Fibroblast of lung (primary cell): ENCODE results near the gene SNPH. TPM values are rescaled to one million over a fixed set of nuclear protein-coding genes. Genes with fewer than 3 reads are reported as not detected.

ENCODE experiments used
- DNase-seq, 2 donors: peaks; one replicate each; pipeline versions ENCODE4 v3.0.0 to v3.0.0-alpha.2; 2010; ENCODE audit warnings: low read depth in 2 of 2
- H2AFZ ChIP-seq: 2 replicates; pipeline ENCODE4 v1.5.1; 2012; ENCODE audit warnings: low read length, control low read depth, inconsistent platforms
- H3K27ac ChIP-seq: 2 replicates; pipeline ENCODE4 v1.5.1; 2011; ENCODE audit warnings: low read length, control low read depth; ENCODE audit not compliant: insufficient read depth
- H3K27me3 ChIP-seq: 2 replicates; pipeline ENCODE4 v1.5.1; 2011; ENCODE audit warnings: mild to moderate bottlenecking, low read length; ENCODE audit not compliant: control insufficient read depth, insufficient read depth
- H3K36me3 ChIP-seq: 2 replicates; pipeline ENCODE4 v1.5.1; 2011; ENCODE audit warnings: low read length; ENCODE audit not compliant: control insufficient read depth, insufficient read depth
- H3K4me1 ChIP-seq: 2 replicates; pipeline ENCODE4 v1.5.1; 2011; ENCODE audit warnings: low read length; ENCODE audit not compliant: control insufficient read depth, insufficient read depth; ENCODE audit errors: extremely low read depth
- H3K4me2 ChIP-seq: 2 replicates; pipeline ENCODE4 v1.5.1; 2011; ENCODE audit warnings: low read length, control low read depth; ENCODE audit not compliant: insufficient read depth; ENCODE audit errors: extremely low read depth
- H3K4me3 ChIP-seq, 4 experiments: fragments of 200-600 bp in 1 of 4; sonication (generic) in 1 of 4; replicated peaks in 1 of 4; 2 replicates each; pipeline ENCODE4 v1.5.1; 2011 to 2016; ENCODE audit warnings: low read length in 4 of 4, low read depth in 3 of 4, mild to moderate bottlenecking in 3 of 4, control low read depth in 2 of 4, inconsistent platforms in 1 of 4, mixed read lengths in 1 of 4; ENCODE audit not compliant: insufficient read depth in 1 of 4; ENCODE audit errors: control extremely low read depth in 1 of 4
- H3K79me2 ChIP-seq: 2 replicates; pipeline ENCODE4 v1.5.1; 2012; ENCODE audit warnings: mild to moderate bottlenecking, low read length, inconsistent platforms; ENCODE audit not compliant: control insufficient read depth, insufficient read depth
- H3K9ac ChIP-seq: 2 replicates; pipeline ENCODE4 v1.5.1; 2011; ENCODE audit warnings: mild to moderate bottlenecking, low read length, control low read depth; ENCODE audit not compliant: insufficient read depth
- H3K9me3 ChIP-seq: 2 replicates; pipeline ENCODE4 v1.5.1; 2012; ENCODE audit warnings: low read depth, low read length; ENCODE audit not compliant: control insufficient read depth, insufficient read depth
- H4K20me1 ChIP-seq: 2 replicates; pipeline ENCODE4 v1.5.1; 2011; ENCODE audit warnings: low read length; ENCODE audit not compliant: control insufficient read depth, insufficient read depth; ENCODE audit errors: extremely low read depth
- CTCF ChIP-seq, 2 donors: IDR thresholded peaks in 1 of 2; conservative IDR thresholded peaks in 1 of 2; 1 replicate in 1 of 2; 2 replicates in 1 of 2; pipeline ENCODE4 v1.5.1; 2011 to 2012; ENCODE audit warnings: low read length in 2 of 2, control low read depth in 1 of 2, inconsistent platforms in 1 of 2, low read depth in 1 of 2, mild to moderate bottlenecking in 1 of 2
- EZH2 ChIP-seq: IDR thresholded peaks from 2 replicates; pipeline ENCODE4 v1.5.1; 2012; ENCODE audit warnings: low read length, control low read depth, mild to moderate bottlenecking; ENCODE audit errors: missing control alignments
- polyA plus RNA-seq, 2 donors: library from polyadenylated mRNA; depleted of rRNA in 1 of 2; stranded (reverse) in 1 of 2; unstranded in 1 of 2; fragments of >200 nt; gene quantifications; 2 replicates each; pipeline ENCODE4 v1.2.1, GENCODE V29; 2011 to 2012; ENCODE audit warnings: missing spikeins in 1 of 2
- total RNA-seq: library from RNA; depleted of rRNA; stranded (reverse); fragments of >200 nt; gene quantifications from 2 replicates; pipeline ENCODE4 v1.2.1, GENCODE V29; 2014

SNPH gene
- total and polyA plus RNA-seq, 2 donors (not counting 1 experiment from before 2014, with no cell fraction given), result 0.85 to 18.5 TPM

GRCh38 chr20:1252416-1252815 is 13.7 kb upstream of the SNPH start:
- no peak overlapping the region for H2AFZ ChIP-seq
- H3K4me3 ChIP-seq, result no peak overlapping the region
- H3K27ac ChIP-seq, result no peak overlapping the region
- H3K79me2 ChIP-seq, result no peaks in the 10 kb centered on the region
- H3K9ac ChIP-seq, result no peak overlapping the region
- no peak overlapping the region for H3K4me2 ChIP-seq
- H3K4me1 ChIP-seq, result no peaks in the 10 kb centered on the region
- no peak for TF ChIP-seq CTCF (conservative IDR thresholded peaks at IDR 0.05 in 1 of 2, IDR thresholded peaks at IDR 0.05 in 1 of 2; ENCODE audit: low read depth in 1 of 2, low read length in 2 of 2)
- TF ChIP-seq EZH2, result no peak
- DNase-seq, result no peak
- H4K20me1 ChIP-seq, result no peaks in the 10 kb centered on the region
- H3K27me3 ChIP-seq, result peaks cover 5% of the 10 kb centered on the region
- H3K36me3 ChIP-seq, result no peaks in the 10 kb centered on the region
- H3K9me3 ChIP-seq, result no peaks in the 10 kb centered on the region

GRCh38 chr20:1254254-1254653 is 11.8 kb upstream of the SNPH start:
- H3K27ac ChIP-seq, result no peak overlapping the region
- no peaks in the 10 kb centered on the region for H3K4me1 ChIP-seq
- no peaks in the 10 kb centered on the region for H3K36me3 ChIP-seq
- no peak overlapping the region for H3K4me3 ChIP-seq
- no peak for DNase-seq
- no peaks in the 10 kb centered on the region for H3K9me3 ChIP-seq
- TF ChIP-seq CTCF (conservative IDR thresholded peaks at IDR 0.05 in 1 of 2, IDR thresholded peaks at IDR 0.05 in 1 of 2; ENCODE audit: low read depth in 1 of 2, low read length in 2 of 2) (no peak), EZH2 (no peak)
- no peaks in the 10 kb centered on the region for H3K79me2 ChIP-seq
- no peaks in the 10 kb centered on the region for H4K20me1 ChIP-seq
- H3K9ac ChIP-seq, result no peak overlapping the region
- H3K4me2 ChIP-seq, result no peak overlapping the region
- peaks cover 5% of the 10 kb centered on the region for H3K27me3 ChIP-seq
- H2AFZ ChIP-seq, result no peak overlapping the region

GRCh38 chr20:1255675-1256074 is 10.4 kb upstream of the SNPH start:
- Histone ChIP-seq H3K4me2 (no peak overlapping the region), H3K27me3 (peaks cover 5% of the 10 kb centered on the region), H3K4me3 (no peak overlapping the region), H3K36me3 (no peaks in the 10 kb centered on the region), H3K79me2 (no peaks in the 10 kb centered on the region), H4K20me1 (no peaks in the 10 kb centered on the region), H3K9ac (no peak overlapping the region), H3K9me3 (no peaks in the 10 kb centered on the region), H3K27ac (no peak overlapping the region), H3K4me1 (no peaks in the 10 kb centered on the region), H2AFZ (no peak overlapping the region)
- no peak for DNase-seq
- TF ChIP-seq EZH2, result no peak
- TF ChIP-seq CTCF (conservative IDR thresholded peaks at IDR 0.05 in 1 of 2, IDR thresholded peaks at IDR 0.05 in 1 of 2; ENCODE audit: low read depth in 1 of 2, low read length in 2 of 2), result no peak
